ENCODE results near the gene OGFOD2.

OGFOD2 gene

DNA sequence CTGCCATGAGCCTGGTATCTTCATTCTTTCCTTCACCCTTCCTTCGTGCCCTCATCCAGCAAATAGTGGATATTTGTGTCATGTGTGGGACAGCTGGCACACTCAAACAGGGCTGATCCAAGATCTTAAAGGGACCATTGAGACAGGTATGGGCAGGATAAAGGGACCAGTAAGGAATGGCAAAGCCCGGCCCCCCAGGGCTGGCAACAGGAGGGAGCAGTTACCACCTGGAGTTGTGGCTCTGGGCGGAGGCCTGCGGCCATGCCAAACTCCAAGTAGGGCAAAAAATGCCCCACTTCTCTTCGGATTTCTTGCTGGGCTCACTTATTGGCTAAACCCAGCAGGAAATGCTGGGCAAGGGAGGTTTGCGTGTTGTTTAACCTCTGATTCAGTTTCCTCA lies 2.1 kb downstream of the OGFOD2 start:
- DNase-seq (ENCODE audit: low spot score): no peak
- H3K4me3 ChIP-seq: no peak overlapping the region
- H3K27ac ChIP-seq: no peak overlapping the region
- TF ChIP-seq, protein P1, sequence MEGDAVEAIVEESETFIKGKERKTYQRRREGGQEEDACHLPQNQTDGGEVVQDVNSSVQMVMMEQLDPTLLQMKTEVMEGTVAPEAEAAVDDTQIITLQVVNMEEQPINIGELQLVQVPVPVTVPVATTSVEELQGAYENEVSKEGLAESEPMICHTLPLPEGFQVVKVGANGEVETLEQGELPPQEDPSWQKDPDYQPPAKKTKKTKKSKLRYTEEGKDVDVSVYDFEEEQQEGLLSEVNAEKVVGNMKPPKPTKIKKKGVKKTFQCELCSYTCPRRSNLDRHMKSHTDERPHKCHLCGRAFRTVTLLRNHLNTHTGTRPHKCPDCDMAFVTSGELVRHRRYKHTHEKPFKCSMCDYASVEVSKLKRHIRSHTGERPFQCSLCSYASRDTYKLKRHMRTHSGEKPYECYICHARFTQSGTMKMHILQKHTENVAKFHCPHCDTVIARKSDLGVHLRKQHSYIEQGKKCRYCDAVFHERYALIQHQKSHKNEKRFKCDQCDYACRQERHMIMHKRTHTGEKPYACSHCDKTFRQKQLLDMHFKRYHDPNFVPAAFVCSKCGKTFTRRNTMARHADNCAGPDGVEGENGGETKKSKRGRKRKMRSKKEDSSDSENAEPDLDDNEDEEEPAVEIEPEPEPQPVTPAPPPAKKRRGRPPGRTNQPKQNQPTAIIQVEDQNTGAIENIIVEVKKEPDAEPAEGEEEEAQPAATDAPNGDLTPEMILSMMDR (IDR thresholded peaks at IDR 0.05): no peak

DNA sequence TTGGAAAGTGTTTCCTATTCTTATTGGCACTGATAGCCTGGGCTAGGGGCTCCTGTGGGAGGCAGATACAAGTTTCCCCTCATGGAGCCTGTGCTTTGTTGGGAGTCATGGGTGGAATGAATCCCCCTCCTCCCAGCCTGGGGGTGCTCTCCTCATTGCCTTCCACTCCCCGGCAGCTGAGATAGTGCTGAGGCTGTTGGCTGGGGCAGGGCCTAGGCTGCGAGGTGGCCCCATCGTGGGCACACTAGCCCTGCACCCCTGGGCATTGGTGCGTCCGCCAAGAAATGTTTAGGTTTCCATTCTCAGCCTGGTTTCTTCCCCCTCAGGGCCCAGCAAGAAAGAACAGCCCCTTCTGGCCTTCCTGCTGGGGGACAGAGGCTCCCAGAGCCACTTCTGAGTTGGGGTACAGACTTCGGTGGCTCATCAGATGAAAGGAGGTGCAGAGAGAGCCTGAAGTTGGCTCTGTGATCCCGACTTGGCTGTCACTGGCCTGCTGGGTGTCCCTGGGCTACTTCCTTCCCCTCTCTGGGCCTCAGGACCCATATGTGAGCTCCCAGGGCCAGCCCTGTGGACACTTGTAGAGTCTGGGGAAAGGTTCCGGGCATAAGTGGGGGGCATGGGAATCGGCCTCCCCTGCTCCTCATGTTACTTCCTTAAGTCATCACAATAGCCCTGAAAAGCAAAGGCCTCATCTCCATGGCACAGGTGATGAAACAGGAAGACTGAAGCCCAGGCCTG lies 2.8 kb downstream of the OGFOD2 start:
- no peak for DNase-seq (ENCODE audit: low spot score)
- TF ChIP-seq, protein P1 (IDR thresholded peaks at IDR 0.05): no peak
- Histone ChIP-seq H3K4me3 (no peak overlapping the region), H3K27ac (no peak overlapping the region)

DNA sequence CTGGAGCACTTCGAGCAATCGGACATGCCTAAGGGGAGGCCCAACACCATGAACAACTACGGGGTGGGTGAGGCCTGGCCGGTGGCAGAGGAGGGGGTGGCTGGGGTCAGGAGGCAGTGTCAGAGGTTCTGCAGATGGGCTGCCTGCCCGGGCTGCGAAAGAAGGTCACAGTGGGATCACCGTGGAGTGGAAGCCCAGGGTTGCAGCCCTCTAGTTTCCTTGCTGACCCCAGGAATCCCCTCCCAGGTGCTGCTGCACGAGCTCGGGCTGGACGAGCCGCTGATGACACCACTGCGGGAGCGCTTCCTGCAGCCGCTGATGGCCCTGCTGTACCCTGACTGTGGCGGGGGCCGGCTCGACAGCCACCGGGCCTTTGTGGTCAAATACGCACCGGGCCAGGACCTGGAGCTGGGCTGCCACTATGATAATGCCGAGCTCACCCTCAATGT lies 3.5 kb downstream of the OGFOD2 start:
- TF ChIP-seq, protein P1 (IDR thresholded peaks at IDR 0.05): no peak
- Histone ChIP-seq H3K27ac (no peak overlapping the region), H3K4me3 (no peak overlapping the region)
- DNase-seq (ENCODE audit: low spot score): no peak

DNA sequence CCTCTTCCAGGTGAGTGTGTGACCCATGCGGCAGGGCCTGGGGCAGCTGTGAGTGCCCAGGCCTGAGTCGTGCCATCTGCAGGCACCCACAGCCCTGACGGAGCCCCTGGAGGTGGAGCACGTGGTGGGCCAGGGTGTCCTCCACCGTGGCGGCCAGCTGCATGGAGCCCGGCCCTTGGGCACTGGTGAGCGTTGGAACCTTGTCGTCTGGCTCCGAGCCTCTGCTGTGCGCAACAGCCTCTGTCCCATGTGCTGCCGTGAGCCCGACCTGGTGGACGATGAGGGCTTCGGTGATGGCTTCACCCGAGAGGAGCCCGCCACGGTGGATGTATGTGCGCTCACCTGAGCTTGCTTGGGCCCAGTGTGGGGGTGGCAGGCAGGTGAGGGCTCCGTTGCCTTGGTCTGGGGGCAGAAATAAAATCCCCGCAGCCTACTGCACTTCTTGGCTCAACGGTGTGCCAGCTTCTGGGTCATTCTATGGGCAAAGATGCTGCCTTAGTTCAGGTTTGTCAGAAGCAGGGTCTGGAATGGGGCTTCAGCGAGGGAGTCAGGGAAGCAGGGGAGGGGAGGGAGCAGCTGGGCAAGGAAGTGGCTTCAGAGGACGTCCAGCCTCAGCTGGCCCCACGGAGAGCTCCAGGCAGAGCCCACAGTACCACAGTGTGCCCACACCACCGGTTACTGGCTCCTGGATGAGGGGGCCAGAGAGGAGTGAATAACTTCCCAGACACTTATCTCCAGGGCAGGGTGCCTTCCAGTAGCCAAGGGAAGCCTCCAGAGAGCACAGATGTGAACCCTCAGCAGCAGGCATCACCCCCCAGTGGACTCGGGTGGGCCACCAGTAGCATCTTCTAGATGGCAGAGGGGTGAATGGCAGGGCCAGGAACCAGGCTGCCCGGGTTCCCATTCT lies 4.2 kb downstream of the OGFOD2 start:
- no peak for DNase-seq (ENCODE audit: low spot score)
- Histone ChIP-seq H3K27ac (peak overlapping the region in 1 of 2 donors; percentile 87), H3K4me3 (peak overlapping the region; percentile 88)
- TF ChIP-seq, protein P1 (IDR thresholded peaks at IDR 0.05): no peak

DNA sequence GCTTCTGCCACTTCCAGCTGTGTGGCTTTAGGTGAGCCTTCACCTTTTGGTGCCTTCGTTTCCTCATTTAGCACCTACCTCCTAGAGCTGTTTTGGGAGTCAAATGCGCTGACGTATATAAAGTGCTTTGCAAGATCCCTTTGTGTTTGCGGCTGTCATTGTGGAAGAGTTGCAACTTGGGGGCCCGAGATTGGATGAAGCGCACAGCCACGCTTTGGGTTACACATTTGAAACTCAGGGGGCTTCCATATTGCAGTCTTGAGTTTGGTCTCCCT lies 4.8 kb downstream of the OGFOD2 start:
- TF ChIP-seq, protein P1 (IDR thresholded peaks at IDR 0.05): no peak
- DNase-seq (ENCODE audit: low spot score): no peak
- peak overlapping the region; percentile 83 to 87 for H3K27ac ChIP-seq
- H3K4me3 ChIP-seq: peak overlapping the region; percentile 88

DNA sequence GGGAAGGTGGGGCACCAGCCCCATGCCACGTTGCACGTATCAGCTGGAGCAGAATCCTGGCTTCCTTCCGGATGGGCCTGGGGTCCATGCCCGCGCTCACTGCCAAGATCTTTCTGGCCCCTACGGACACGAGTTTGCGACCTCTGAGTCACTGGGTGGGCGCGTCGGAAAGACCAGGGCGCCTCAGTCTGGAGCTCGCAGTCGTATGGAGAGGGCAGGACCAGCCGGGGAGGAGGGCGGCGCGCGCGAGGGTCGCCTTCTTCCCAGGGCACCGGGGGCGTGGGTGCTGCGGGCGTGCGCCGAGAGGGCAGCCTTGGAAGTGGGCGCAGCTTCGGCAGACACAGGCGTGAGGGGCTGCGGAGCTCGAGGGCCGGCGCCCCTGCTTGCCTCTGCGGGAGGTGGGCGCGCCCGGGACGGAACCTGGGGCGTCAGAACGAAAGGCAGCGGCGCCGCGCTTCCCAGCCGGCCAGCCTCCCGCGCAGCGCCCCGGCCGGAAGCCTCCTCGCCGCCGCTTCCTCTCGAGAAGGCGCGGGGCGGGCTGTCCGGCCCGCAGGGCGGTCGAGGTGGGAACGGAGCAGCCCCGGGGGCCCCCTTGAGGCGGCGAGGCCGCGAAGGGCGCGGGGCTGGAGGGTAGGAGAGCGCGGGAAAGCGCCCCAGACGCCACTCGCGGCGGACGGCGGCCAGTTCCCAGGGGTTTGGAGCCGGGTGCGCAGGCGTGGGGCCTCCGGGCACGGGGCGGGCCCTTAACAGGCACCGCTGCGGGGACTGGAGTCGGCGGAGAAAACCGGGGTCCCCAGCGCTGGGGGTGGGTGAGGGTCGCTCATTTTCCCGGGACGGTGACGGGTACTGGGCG lies 5.4 kb downstream of the OGFOD2 start, which contains the start of gene ARL6IP4:
Gene ARL6IP4, plus strand, starts transcription at position 499 of the 853 bp plus-strand sequence. CDS start 459 bp downstream, outside the sequence.
- no peak for DNase-seq (ENCODE audit: low spot score)
- Histone ChIP-seq H3K4me3 (peak within 1 kb of the TSS; percentile 88), H3K27ac (peak within 1 kb of the TSS; percentile 83 to 87)
- TF ChIP-seq, protein P1 (IDR thresholded peaks at IDR 0.05): no peak

Data from coronary artery (tissue), 2 donors.